H9 (cell line): Measurements from ENCODE around the gene NFATC4. TPM values are rescaled to one million over a fixed set of nuclear protein-coding genes. Genes with fewer than 3 reads are reported as not detected.

ENCODE experiments used
- DNase-seq: peaks from one replicate; pipeline ENCODE4 v3.0.0-alpha.2; 2017
- H2AFZ ChIP-seq: one replicate; pipeline ENCODE4 v1.6.1; 2013; ENCODE audit warnings: mild to moderate bottlenecking, low read length, control low read depth, moderate library complexity
- H2AK5ac ChIP-seq: 2 replicates; pipeline ENCODE4 v1.6.1; 2013; ENCODE audit warnings: low read length, control low read depth, mixed read lengths; ENCODE audit not compliant: insufficient read length
- H2BK120ac ChIP-seq: one replicate; pipeline ENCODE4 v1.6.1; 2013; ENCODE audit warnings: low read depth, mild to moderate bottlenecking, low read length, control low read depth, inconsistent platforms; ENCODE audit not compliant: poor library complexity, severe bottlenecking
- H2BK12ac ChIP-seq: 2 replicates; pipeline ENCODE4 v1.6.1; 2013; ENCODE audit warnings: low read length, control low read depth, mixed read lengths, low read depth; ENCODE audit not compliant: insufficient read length
- H2BK15ac ChIP-seq: 2 replicates; pipeline ENCODE4 v1.6.1; 2013; ENCODE audit warnings: low read depth, low read length, control low read depth
- H2BK20ac ChIP-seq: one replicate; pipeline ENCODE4 v1.6.1; 2013; ENCODE audit warnings: low read depth, mild to moderate bottlenecking, low read length, control low read depth, inconsistent platforms; ENCODE audit not compliant: poor library complexity, severe bottlenecking
- H2BK5ac ChIP-seq: 2 replicates; pipeline ENCODE4 v1.6.1; 2013; ENCODE audit warnings: low read length, control low read depth, mixed read lengths; ENCODE audit not compliant: insufficient read length
- H3K14ac ChIP-seq: 2 replicates; pipeline ENCODE4 v1.6.1; 2013; ENCODE audit warnings: low read length, control low read depth; ENCODE audit not compliant: insufficient read depth
- H3K18ac ChIP-seq: 2 replicates; pipeline ENCODE4 v1.6.1; 2013; ENCODE audit warnings: low read depth, mild to moderate bottlenecking, mixed read lengths, low read length, control low read depth; ENCODE audit not compliant: insufficient read length
- H3K23ac ChIP-seq: 2 replicates; pipeline ENCODE4 v1.6.1; 2013; ENCODE audit warnings: low read length, control low read depth, mixed read lengths, low read depth; ENCODE audit not compliant: insufficient read length
- H3K23me2 ChIP-seq: 2 replicates; pipeline ENCODE4 v1.6.1; 2013; ENCODE audit warnings: low read depth, mild to moderate bottlenecking, mixed read lengths, low read length, control low read depth; ENCODE audit not compliant: insufficient read length, poor library complexity, severe bottlenecking
- H3K27ac ChIP-seq: 2 replicates; pipeline ENCODE4 v1.5.1; 2013; ENCODE audit warnings: low read length, control low read depth, mixed read lengths, low read depth; ENCODE audit not compliant: insufficient read length
- H3K27me3 ChIP-seq: 2 replicates; pipeline ENCODE4 v1.6.1; 2013; ENCODE audit warnings: low read length, control low read depth, inconsistent platforms; ENCODE audit not compliant: insufficient read depth
- H3K4ac ChIP-seq: 2 replicates; pipeline ENCODE4 v1.6.1; 2013; ENCODE audit warnings: low read depth, mild to moderate bottlenecking, control low read depth, inconsistent platforms, low read length, moderate library complexity
- H3K4me1 ChIP-seq: 2 replicates; pipeline ENCODE4 v1.6.1; 2013; ENCODE audit warnings: low read length, control low read depth, inconsistent platforms; ENCODE audit not compliant: insufficient read depth
- H3K4me2 ChIP-seq: 2 replicates; pipeline ENCODE4 v1.6.1; 2013; ENCODE audit warnings: low read length, control low read depth, mixed read lengths; ENCODE audit not compliant: insufficient read length, insufficient read depth
- H3K56ac ChIP-seq: 2 replicates; pipeline ENCODE4 v1.6.1; 2013; ENCODE audit warnings: low read depth, mild to moderate bottlenecking, mixed read lengths, low read length, control low read depth; ENCODE audit not compliant: insufficient read length
- H3K79me1 ChIP-seq: 2 replicates; pipeline ENCODE4 v1.6.1; 2013; ENCODE audit warnings: low read depth, mild to moderate bottlenecking, moderate library complexity, low read length, control low read depth, inconsistent platforms; ENCODE audit not compliant: insufficient read depth, poor library complexity, severe bottlenecking
- H3K79me2 ChIP-seq: 2 replicates; pipeline ENCODE4 v1.6.1; 2013; ENCODE audit warnings: low read length, control low read depth, inconsistent platforms; ENCODE audit not compliant: insufficient read depth
- H3K9ac ChIP-seq: 2 replicates; pipeline ENCODE4 v1.6.1; 2013; ENCODE audit warnings: low read length, control low read depth, mixed read lengths; ENCODE audit not compliant: insufficient read length; ENCODE audit errors: extremely low read depth
- H3K9me3 ChIP-seq: one replicate; pipeline ENCODE4 v1.6.1; 2013; ENCODE audit warnings: low read depth, low read length, inconsistent platforms; ENCODE audit not compliant: control insufficient read depth
- H3T11ph ChIP-seq: one replicate; pipeline ENCODE4 v1.6.1; 2013; ENCODE audit warnings: mild to moderate bottlenecking, low read length, control low read depth, inconsistent platforms
- H4K20me1 ChIP-seq: one replicate; pipeline ENCODE4 v1.6.1; 2013; ENCODE audit not compliant: control insufficient read depth, insufficient read length, insufficient read depth
- H4K5ac ChIP-seq: 2 replicates; pipeline ENCODE4 v1.6.1; 2013; ENCODE audit warnings: low read depth, mild to moderate bottlenecking, mixed read lengths, low read length, control low read depth; ENCODE audit not compliant: insufficient read length
- H4K8ac ChIP-seq: replicated peaks from 2 replicates; pipeline ENCODE4 v1.6.1; 2013; ENCODE audit warnings: low read length, control low read depth, mixed read lengths, low read depth; ENCODE audit not compliant: insufficient read length
- H4K91ac ChIP-seq: 2 replicates; pipeline ENCODE4 v1.6.1; 2013; ENCODE audit warnings: low read depth, mild to moderate bottlenecking, moderate library complexity, mixed read lengths, low read length, control low read depth; ENCODE audit not compliant: insufficient read length
- H3K27ac Mint-ChIP-seq, 3 experiments: 2 replicates in 2 of 3; 3 replicates in 1 of 3; pipeline ENCODE4 v1.8.0; 2020 to 2021; ENCODE audit warnings: mixed read lengths in 3 of 3, mild to moderate bottlenecking in 1 of 3, moderate library complexity in 1 of 3
- H3K27me3 Mint-ChIP-seq: 2 replicates; pipeline ENCODE4 v1.8.0; 2021; ENCODE audit warnings: low read depth, mild to moderate bottlenecking, moderate library complexity, mixed read lengths
- H3K36me3 Mint-ChIP-seq, 3 experiments: 2 replicates in 2 of 3; 3 replicates in 1 of 3; pipeline ENCODE4 v1.8.0; 2020 to 2021; ENCODE audit warnings: low read depth in 3 of 3, mixed read lengths in 3 of 3; ENCODE audit not compliant: insufficient read depth in 1 of 3
- H3K4me1 Mint-ChIP-seq, 2 experiments: 2 replicates each; pipeline ENCODE4 v1.8.0; 2020; ENCODE audit warnings: mixed read lengths in 2 of 2
- H3K4me3 Mint-ChIP-seq, 2 experiments: 2 replicates in 1 of 2; 3 replicates in 1 of 2; pipeline ENCODE4 v1.8.0; 2020 to 2021; ENCODE audit warnings: mild to moderate bottlenecking in 2 of 2, mixed read lengths in 2 of 2, moderate library complexity in 1 of 2
- H3K9me3 Mint-ChIP-seq, 2 experiments: 2 replicates in 1 of 2; 3 replicates in 1 of 2; pipeline ENCODE4 v1.8.0; 2020; ENCODE audit warnings: mild to moderate bottlenecking in 2 of 2, mixed read lengths in 2 of 2, moderate library complexity in 1 of 2
- WGBS: extraction: QIAGEN DNeasy Blood & Tissue Kit; methylation state at CpG from one replicate; pipeline ENCODE4 v1.1.7; 2013; ENCODE audit warnings: missing lambda C conversion rate, low lambda C conversion rate, mixed read lengths; ENCODE audit not compliant: insufficient read length; ENCODE audit errors: extremely low coverage; 5-methylcytosine and 5-hydroxymethylcytosine counted together
- total RNA-seq: library from RNA; stranded (reverse); gene quantifications from 2 replicates; pipeline ENCODE4 v1.2.1, GENCODE V29; 2021
- TF ChIP-seq, protein P1 (sequence below): fragments of 200-600 bp; sonication (generic); conservative IDR thresholded peaks from 3 replicates; pipeline ENCODE4 v1.8.0; 2021; ENCODE audit warnings: antibody characterized with exemption, mild to moderate bottlenecking

The NFATC4 gene
- total RNA-seq, 1 experiment from 2014 or later = 46.4 TPM

DNA sequence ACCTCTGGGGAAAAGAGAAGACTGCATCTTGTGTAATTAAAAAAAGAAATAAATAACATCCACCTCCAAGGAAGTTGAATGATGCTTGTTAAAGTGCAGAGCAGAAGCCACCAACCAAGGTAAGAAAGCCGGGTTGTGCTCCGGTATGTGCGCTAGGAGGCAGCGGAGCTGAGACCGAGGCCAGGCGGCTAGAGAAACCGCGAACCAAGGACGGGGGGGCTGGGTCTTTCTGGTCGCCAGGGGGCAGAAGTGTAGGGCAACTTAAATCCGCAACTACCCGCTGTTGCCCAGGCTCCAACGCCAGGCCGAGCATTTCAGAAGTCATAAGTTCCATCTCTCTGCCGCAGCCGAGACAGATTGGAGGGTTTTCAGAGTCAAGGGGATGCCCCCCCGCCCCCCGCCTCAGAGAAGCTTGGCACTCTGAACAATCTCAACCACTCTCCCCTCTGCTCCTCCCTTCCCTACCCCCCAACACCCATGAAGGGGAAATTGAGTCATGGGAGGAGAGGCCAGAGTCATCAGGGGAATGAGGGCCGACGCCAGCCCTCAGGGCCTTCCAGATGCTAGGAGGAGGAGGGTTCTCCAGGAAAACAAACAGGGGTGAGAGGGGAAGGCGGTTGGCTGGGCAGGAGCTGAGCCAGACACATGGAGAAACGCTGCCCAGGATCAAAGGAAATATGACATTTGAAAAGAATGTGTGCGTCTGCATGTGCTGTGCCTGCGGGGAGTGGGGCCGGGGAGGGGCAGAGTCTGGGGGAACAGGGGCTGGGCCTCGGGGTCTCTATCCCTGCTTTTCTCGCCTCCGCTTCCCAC, 2.2 kb upstream of the NFATC4 start:
- H3K4me1 Mint-ChIP-seq = peaks cover 16 to 17% of the 10 kb centered on the region in 2 experiments
- no peak overlapping the region for H3K9ac ChIP-seq

More for the DNA sequence above, 2.2 kb upstream of the NFATC4 start:
- Histone ChIP-seq H2BK5ac (no peak overlapping the region), H2BK12ac (no peak overlapping the region), H3K27me3 (no peaks in the 10 kb centered on the region; the same call in 1 of the 2 replicates), H3K27ac (no peak overlapping the region), H3K18ac (no peak overlapping the region), H2BK20ac (no peak overlapping the region), H3K4me1 (no peaks in the 10 kb centered on the region; the same call in 1 of the 2 replicates), H2AFZ (no peak overlapping the region), H4K5ac (no peak overlapping the region), H4K91ac (no peak overlapping the region), H4K20me1 (no peaks in the 10 kb centered on the region), H4K8ac (no peak overlapping the region), H2BK15ac (no peak overlapping the region), H2AK5ac (no peak overlapping the region), H3K14ac (no peak overlapping the region), H3K79me1 (no peaks in the 10 kb centered on the region), H3K79me2 (no peaks in the 10 kb centered on the region), H3K56ac (no peak overlapping the region), H3K4ac (no peak overlapping the region), H3K9me3 (no peaks in the 10 kb centered on the region), H3K23me2 (peaks cover 19% of the 10 kb centered on the region), H3K4me2 (peak overlapping the region; percentile 69), H3T11ph (no peak overlapping the region), H3K23ac (no peak overlapping the region), H2BK120ac (no peak overlapping the region)
- Mint-ChIP-seq H3K9me3 (no peaks in the 10 kb centered on the region), H3K4me3 (peak overlapping the region; percentile 77 to 93), H3K27ac (peak overlapping the region in 2 of 3 experiments; percentile 14 to 66; a peak in 2 of 7 replicates), H3K36me3 (no peaks in the 10 kb centered on the region), H3K27me3 (peaks cover 39% of the 10 kb centered on the region)
- WGBS = no CpG with 5 or more reads among the region's 28 CpGs
- peak; percentile 92 for DNase-seq
- TF ChIP-seq, protein P1, sequence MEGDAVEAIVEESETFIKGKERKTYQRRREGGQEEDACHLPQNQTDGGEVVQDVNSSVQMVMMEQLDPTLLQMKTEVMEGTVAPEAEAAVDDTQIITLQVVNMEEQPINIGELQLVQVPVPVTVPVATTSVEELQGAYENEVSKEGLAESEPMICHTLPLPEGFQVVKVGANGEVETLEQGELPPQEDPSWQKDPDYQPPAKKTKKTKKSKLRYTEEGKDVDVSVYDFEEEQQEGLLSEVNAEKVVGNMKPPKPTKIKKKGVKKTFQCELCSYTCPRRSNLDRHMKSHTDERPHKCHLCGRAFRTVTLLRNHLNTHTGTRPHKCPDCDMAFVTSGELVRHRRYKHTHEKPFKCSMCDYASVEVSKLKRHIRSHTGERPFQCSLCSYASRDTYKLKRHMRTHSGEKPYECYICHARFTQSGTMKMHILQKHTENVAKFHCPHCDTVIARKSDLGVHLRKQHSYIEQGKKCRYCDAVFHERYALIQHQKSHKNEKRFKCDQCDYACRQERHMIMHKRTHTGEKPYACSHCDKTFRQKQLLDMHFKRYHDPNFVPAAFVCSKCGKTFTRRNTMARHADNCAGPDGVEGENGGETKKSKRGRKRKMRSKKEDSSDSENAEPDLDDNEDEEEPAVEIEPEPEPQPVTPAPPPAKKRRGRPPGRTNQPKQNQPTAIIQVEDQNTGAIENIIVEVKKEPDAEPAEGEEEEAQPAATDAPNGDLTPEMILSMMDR = peak; percentile 95
